Mesendoderm (in vitro differentiated cells): ENCODE measurements around the gene AGAP1.
A peak's percentile ranks its signal among the peaks of the same experiment; 100 is the strongest.

Source experiments
- DNase-seq: peaks from one replicate; pipeline ENCODE4 v3.0.0; 2013
- H2AK5ac ChIP-seq: 2 replicates; pipeline ENCODE4 v1.6.1; 2013; ENCODE audit warnings: low read length, inconsistent platforms
- H2BK120ac ChIP-seq: 2 replicates; pipeline ENCODE4 v1.6.1; 2013; ENCODE audit warnings: low read depth, mild to moderate bottlenecking, low read length, moderate library complexity, mixed read lengths
- H2BK15ac ChIP-seq: replicated peaks from 2 replicates; pipeline ENCODE4 v1.6.1; 2013; ENCODE audit warnings: low read depth, mild to moderate bottlenecking, moderate library complexity
- H2BK5ac ChIP-seq: 2 replicates; pipeline ENCODE4 v1.6.1; 2013; ENCODE audit warnings: low read length, inconsistent platforms
- H3K18ac ChIP-seq: 2 replicates; pipeline ENCODE4 v1.6.1; 2013; ENCODE audit warnings: mild to moderate bottlenecking, low read length, mixed read lengths
- H3K23ac ChIP-seq: one replicate; pipeline ENCODE4 v1.6.1; 2013; ENCODE audit warnings: low read length
- H3K27ac ChIP-seq: 2 replicates; pipeline ENCODE4 v1.5.1; 2013; ENCODE audit warnings: low read depth, mild to moderate bottlenecking, inconsistent platforms, low read length, moderate library complexity
- H3K27me3 ChIP-seq: 2 replicates; pipeline ENCODE4 v1.6.1; 2013; ENCODE audit warnings: low read length, control low read depth, mild to moderate bottlenecking, inconsistent platforms; ENCODE audit not compliant: insufficient read depth, poor library complexity
- H3K36me3 ChIP-seq: 2 replicates; pipeline ENCODE4 v1.6.1; 2013; ENCODE audit warnings: low read length, inconsistent platforms; ENCODE audit not compliant: control insufficient read depth, insufficient read depth
- H3K4ac ChIP-seq: one replicate; pipeline ENCODE4 v1.6.1; 2013; ENCODE audit warnings: low read depth, mild to moderate bottlenecking, low read length, moderate library complexity
- H3K4me1 ChIP-seq: 2 replicates; pipeline ENCODE4 v1.6.1; 2013; ENCODE audit warnings: low read depth, low read length, inconsistent platforms; ENCODE audit not compliant: control insufficient read depth
- H3K4me2 ChIP-seq: 2 replicates; pipeline ENCODE4 v1.6.1; 2013; ENCODE audit warnings: low read length
- H3K4me3 ChIP-seq: 2 replicates; pipeline ENCODE4 v1.5.1; 2013; ENCODE audit warnings: mild to moderate bottlenecking, low read length
- H3K56ac ChIP-seq: one replicate; pipeline ENCODE4 v1.6.1; 2013; ENCODE audit warnings: low read length
- H3K79me1 ChIP-seq: 2 replicates; pipeline ENCODE4 v1.6.1; 2013; ENCODE audit warnings: low read length, inconsistent platforms
- H3K79me2 ChIP-seq: 2 replicates; pipeline ENCODE4 v1.6.1; 2013; ENCODE audit warnings: mild to moderate bottlenecking, low read length; ENCODE audit not compliant: control insufficient read depth, insufficient read depth
- H3K9ac ChIP-seq: 2 replicates; pipeline ENCODE4 v1.6.1; 2013; ENCODE audit warnings: low read length, inconsistent platforms
- H4K5ac ChIP-seq: one replicate; pipeline ENCODE4 v1.6.1; 2013; ENCODE audit warnings: low read length
- H4K8ac ChIP-seq: one replicate; pipeline ENCODE4 v1.6.1; 2013; ENCODE audit warnings: low read depth, mild to moderate bottlenecking, control low read depth, low read length, moderate library complexity
- WGBS: extraction: QIAGEN DNeasy Blood & Tissue Kit; methylation state at CpG from one replicate; pipeline ENCODE4 v1.1.7; 2013; ENCODE audit warnings: low lambda C conversion rate, missing lambda C conversion rate; ENCODE audit not compliant: insufficient coverage; ENCODE audit errors: extremely low coverage; 5-methylcytosine and 5-hydroxymethylcytosine counted together

The AGAP1 gene

DNA sequence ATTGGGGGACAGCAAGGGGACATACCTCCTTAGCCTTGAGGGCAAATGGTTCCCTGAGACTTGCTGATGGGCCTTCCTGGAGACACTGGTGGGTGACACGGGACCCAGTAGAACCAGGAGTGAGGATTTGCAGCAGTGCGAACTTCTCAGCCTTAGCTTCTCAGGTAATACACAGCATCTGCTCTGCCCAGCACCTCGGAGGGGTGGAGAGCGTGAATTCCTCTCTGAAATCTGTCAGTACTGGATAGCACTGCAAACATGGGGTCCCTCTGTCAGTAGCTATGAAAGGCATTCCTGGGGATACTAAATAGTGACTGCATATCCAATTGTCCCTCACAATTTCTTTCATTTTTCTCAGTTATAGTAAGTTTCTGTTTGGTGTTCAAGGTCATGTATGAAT, 522.7 kb downstream of the AGAP1 start:
- no peak overlapping the region for H3K18ac ChIP-seq
- H3K36me3 ChIP-seq = no peaks in the 10 kb centered on the region
- no peak overlapping the region for H3K27ac ChIP-seq
- H3K79me1 ChIP-seq = no peaks in the 10 kb centered on the region
- H2AK5ac ChIP-seq = no peak overlapping the region
- no peak overlapping the region for H3K9ac ChIP-seq
- peak; percentile 51 for DNase-seq
- no peak overlapping the region for H3K4me3 ChIP-seq
- H2BK5ac ChIP-seq = no peak overlapping the region
- no peak overlapping the region for H3K4me2 ChIP-seq
- no peak overlapping the region for H3K4ac ChIP-seq
- no peak overlapping the region for H3K23ac ChIP-seq
- H3K79me2 ChIP-seq = no peaks in the 10 kb centered on the region
- H2BK120ac ChIP-seq = no peak overlapping the region
- no peak overlapping the region for H4K5ac ChIP-seq
- H3K56ac ChIP-seq = no peak overlapping the region
- H3K4me1 ChIP-seq = peaks cover 3% of the 10 kb centered on the region
- no peak overlapping the region for H4K8ac ChIP-seq
- H3K27me3 ChIP-seq = no peaks in the 10 kb centered on the region
- no CpG with 5 or more reads among the region's 4 CpGs for WGBS
- no peak overlapping the region for H2BK15ac ChIP-seq

DNA sequence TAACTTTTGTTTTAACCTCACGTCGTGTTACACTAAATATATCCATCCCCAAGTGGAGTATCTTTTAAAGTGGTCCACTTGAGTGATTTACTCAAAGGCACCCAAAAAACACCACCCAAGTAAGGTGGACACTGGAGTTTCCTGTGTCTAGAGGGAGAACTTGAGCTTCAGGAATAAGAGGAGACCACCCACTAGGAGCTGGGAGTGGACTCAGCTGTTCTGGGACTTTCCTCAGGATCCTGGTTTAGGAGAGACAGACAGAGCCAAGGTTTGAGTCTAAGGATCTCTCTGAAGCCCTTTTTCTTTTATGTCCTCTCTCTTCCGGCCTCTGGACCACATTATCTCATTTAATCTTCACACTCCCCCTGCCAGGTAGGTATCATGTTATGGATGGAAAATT, 523.6 kb downstream of the AGAP1 start:
- DNase-seq = no peak
- H3K18ac ChIP-seq = no peak overlapping the region
- H3K79me2 ChIP-seq = no peaks in the 10 kb centered on the region
- no peak overlapping the region for H4K8ac ChIP-seq
- H3K36me3 ChIP-seq = no peaks in the 10 kb centered on the region
- H3K4me2 ChIP-seq = no peak overlapping the region
- no peaks in the 10 kb centered on the region for H3K27me3 ChIP-seq
- peaks cover 3% of the 10 kb centered on the region for H3K4me1 ChIP-seq
- no peaks in the 10 kb centered on the region for H3K79me1 ChIP-seq
- H2AK5ac ChIP-seq = no peak overlapping the region
- H3K23ac ChIP-seq = no peak overlapping the region
- no peak overlapping the region for H2BK15ac ChIP-seq
- no peak overlapping the region for H4K5ac ChIP-seq
- no peak overlapping the region for H3K9ac ChIP-seq
- no peak overlapping the region for H2BK5ac ChIP-seq
- H2BK120ac ChIP-seq = no peak overlapping the region
- H3K4ac ChIP-seq = no peak overlapping the region
- WGBS = no CpG with 5 or more reads among the region's 3 CpGs
- H3K27ac ChIP-seq = no peak overlapping the region
- H3K4me3 ChIP-seq = no peak overlapping the region
- H3K56ac ChIP-seq = no peak overlapping the region

DNA sequence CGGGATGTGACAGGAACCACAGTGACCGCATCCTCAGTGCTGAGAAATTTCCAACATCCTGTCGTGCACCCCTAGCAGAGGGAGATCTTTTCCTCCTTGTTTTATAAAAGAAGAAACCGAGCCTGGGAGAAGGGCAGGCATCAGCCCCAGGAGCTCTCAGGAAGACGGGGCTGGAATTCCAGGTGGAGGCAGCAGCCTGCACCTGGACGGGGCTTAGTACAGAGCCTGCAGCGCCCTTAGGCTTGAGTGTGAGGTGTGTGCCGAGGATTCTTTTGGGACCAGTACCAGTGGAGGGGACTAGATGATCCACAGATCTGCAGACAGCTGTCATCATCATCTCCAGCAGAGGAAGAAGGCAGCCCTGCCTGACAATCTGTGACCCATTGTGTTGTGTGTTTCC, 525.6 kb downstream of the AGAP1 start:
- no peak overlapping the region for H3K4me3 ChIP-seq
- H3K4me2 ChIP-seq = no peak overlapping the region
- no peak overlapping the region for H2BK5ac ChIP-seq

DNA sequence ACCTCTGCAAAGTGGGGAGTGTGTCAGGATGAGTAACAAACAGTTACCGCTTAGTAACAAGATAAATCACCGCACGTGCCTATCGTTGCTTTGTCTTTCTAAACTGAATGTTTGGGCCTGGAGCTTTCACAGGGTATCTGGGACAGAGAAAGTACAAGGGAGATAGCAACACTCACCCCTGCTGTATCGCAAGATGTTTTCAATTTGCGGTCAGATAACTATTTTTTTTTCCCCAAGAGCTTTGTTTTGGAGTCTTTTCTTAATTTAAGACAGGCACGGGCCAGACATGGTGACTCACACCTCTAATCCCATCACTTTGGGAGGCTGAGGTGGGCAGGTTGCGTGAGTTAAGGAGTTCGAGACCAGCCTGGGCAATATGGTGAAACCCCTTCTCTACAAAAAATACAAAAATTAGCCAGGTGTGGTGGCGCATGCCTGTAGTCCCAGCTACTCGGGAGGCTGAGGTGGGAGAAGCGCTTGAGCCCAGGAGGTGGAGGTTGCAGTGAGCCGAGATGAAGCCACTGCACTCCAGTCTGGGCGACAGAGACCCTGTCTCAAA, 527.7 kb downstream of the AGAP1 start:
- Histone ChIP-seq H3K9ac (no peak overlapping the region), H2BK5ac (no peak overlapping the region), H3K18ac (no peak overlapping the region), H3K4ac (no peak overlapping the region), H2BK15ac (no peak overlapping the region), H3K56ac (no peak overlapping the region), H3K23ac (no peak overlapping the region), H4K5ac (no peak overlapping the region), H3K27ac (no peak overlapping the region), H3K36me3 (no peaks in the 10 kb centered on the region), H2AK5ac (no peak overlapping the region), H3K4me2 (no peak overlapping the region), H3K79me2 (no peaks in the 10 kb centered on the region), H2BK120ac (no peak overlapping the region), H3K4me3 (no peak overlapping the region), H3K4me1 (no peaks in the 10 kb centered on the region), H3K27me3 (no peaks in the 10 kb centered on the region), H3K79me1 (no peaks in the 10 kb centered on the region), H4K8ac (no peak overlapping the region)
- WGBS = no CpG with 5 or more reads among the region's 14 CpGs
- DNase-seq = no peak

More for the DNA sequence above, 525.6 kb downstream of the AGAP1 start:
- H3K9ac ChIP-seq = no peak overlapping the region
- no peak overlapping the region for H2BK120ac ChIP-seq
- no peak overlapping the region for H3K27ac ChIP-seq
- no peak overlapping the region for H4K8ac ChIP-seq
- no peak overlapping the region for H3K18ac ChIP-seq
- no peaks in the 10 kb centered on the region for H3K27me3 ChIP-seq
- no peaks in the 10 kb centered on the region for H3K79me1 ChIP-seq
- H3K56ac ChIP-seq = no peak overlapping the region
- H3K79me2 ChIP-seq = no peaks in the 10 kb centered on the region
- H3K4ac ChIP-seq = no peak overlapping the region
- no peak for DNase-seq
- H3K36me3 ChIP-seq = no peaks in the 10 kb centered on the region
- no peak overlapping the region for H2BK15ac ChIP-seq
- no CpG with 5 or more reads among the region's 8 CpGs for WGBS
- H4K5ac ChIP-seq = no peak overlapping the region
- H3K23ac ChIP-seq = no peak overlapping the region
- peaks cover under 1% of the 10 kb centered on the region for H3K4me1 ChIP-seq
- H2AK5ac ChIP-seq = no peak overlapping the region

DNA sequence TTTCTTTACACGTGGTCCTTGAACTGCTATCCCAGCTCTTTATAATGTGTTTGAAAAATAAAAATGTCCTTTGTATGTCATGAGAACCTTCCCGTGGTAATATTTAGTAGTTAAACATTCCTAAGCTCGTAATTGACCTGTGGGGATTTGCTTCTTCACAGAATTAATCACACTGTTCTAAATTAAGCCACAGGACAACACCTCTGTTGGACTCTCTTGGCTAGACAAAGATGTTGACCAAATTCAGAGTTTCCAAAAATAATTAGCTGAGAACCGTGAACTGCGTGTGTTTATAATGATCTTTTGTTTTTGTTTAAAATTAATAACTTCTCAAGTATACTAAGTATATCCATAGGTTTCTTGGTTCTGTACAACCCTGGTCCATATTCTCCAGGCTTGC, 528.3 kb downstream of the AGAP1 start:
- no peak overlapping the region for H3K4me3 ChIP-seq
- WGBS = no CpG with 5 or more reads among the region's 5 CpGs
- DNase-seq = no peak

DNA sequence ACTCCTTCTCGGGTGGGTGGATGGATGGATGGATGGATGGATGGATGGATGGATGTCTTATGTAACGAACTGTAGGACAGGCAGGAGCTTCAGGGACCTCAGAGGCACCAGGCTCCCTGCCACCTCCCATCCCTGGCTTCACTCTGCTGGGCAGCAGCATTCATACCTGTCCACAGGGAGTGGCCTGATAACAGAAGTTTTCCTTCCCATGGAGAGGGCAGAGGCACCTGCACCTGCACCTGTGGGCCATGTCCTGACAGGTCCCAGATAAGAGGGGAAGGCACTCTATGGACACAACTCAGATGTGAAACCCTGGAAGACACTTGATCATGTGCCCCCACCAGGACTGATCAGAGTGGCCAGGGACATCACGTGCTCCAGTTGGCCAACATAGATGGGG, 532.0 kb downstream of the AGAP1 start:
- no peaks in the 10 kb centered on the region for H3K27me3 ChIP-seq
- H3K23ac ChIP-seq = no peak overlapping the region
- no peak overlapping the region for H2BK120ac ChIP-seq
- H2BK15ac ChIP-seq = no peak overlapping the region
- no peak for DNase-seq
- H4K5ac ChIP-seq = no peak overlapping the region
- H2BK5ac ChIP-seq = no peak overlapping the region
- H3K18ac ChIP-seq = no peak overlapping the region
- no peak overlapping the region for H3K4ac ChIP-seq
- no peak overlapping the region for H3K27ac ChIP-seq
- H3K9ac ChIP-seq = no peak overlapping the region
- H3K79me1 ChIP-seq = no peaks in the 10 kb centered on the region
- no peaks in the 10 kb centered on the region for H3K36me3 ChIP-seq
- WGBS = no CpG with 5 or more reads among the region's 3 CpGs
- H3K4me1 ChIP-seq = no peaks in the 10 kb centered on the region
- no peak overlapping the region for H4K8ac ChIP-seq
- no peaks in the 10 kb centered on the region for H3K79me2 ChIP-seq
- H3K4me3 ChIP-seq = no peak overlapping the region
- no peak overlapping the region for H3K56ac ChIP-seq
- H2AK5ac ChIP-seq = no peak overlapping the region
- H3K4me2 ChIP-seq = no peak overlapping the region

More for the DNA sequence above, 528.3 kb downstream of the AGAP1 start:
- Histone ChIP-seq H4K8ac (no peak overlapping the region), H2BK120ac (no peak overlapping the region), H3K18ac (no peak overlapping the region), H4K5ac (no peak overlapping the region), H3K56ac (no peak overlapping the region), H3K79me1 (no peaks in the 10 kb centered on the region), H2AK5ac (no peak overlapping the region), H3K4ac (no peak overlapping the region), H3K23ac (no peak overlapping the region), H2BK5ac (no peak overlapping the region), H2BK15ac (no peak overlapping the region), H3K4me1 (no peaks in the 10 kb centered on the region), H3K79me2 (no peaks in the 10 kb centered on the region), H3K9ac (no peak overlapping the region), H3K36me3 (no peaks in the 10 kb centered on the region), H3K27ac (no peak overlapping the region), H3K4me2 (no peak overlapping the region), H3K27me3 (no peaks in the 10 kb centered on the region)
